ELF-1 (cell line): ENCODE measurements around the gene FBLL1.
"Not testable (repeated sequence)": the region's sequence is repeated elsewhere in the genome, so short reads cannot be mapped to it uniquely, and the experiment has no call there.

Experiments used
- DNase-seq: peaks from one replicate; pipeline ENCODE4 v3.0.0-alpha.2; 2016; ENCODE audit warnings: low read depth, low spot score

The FBLL1 gene

DNA sequence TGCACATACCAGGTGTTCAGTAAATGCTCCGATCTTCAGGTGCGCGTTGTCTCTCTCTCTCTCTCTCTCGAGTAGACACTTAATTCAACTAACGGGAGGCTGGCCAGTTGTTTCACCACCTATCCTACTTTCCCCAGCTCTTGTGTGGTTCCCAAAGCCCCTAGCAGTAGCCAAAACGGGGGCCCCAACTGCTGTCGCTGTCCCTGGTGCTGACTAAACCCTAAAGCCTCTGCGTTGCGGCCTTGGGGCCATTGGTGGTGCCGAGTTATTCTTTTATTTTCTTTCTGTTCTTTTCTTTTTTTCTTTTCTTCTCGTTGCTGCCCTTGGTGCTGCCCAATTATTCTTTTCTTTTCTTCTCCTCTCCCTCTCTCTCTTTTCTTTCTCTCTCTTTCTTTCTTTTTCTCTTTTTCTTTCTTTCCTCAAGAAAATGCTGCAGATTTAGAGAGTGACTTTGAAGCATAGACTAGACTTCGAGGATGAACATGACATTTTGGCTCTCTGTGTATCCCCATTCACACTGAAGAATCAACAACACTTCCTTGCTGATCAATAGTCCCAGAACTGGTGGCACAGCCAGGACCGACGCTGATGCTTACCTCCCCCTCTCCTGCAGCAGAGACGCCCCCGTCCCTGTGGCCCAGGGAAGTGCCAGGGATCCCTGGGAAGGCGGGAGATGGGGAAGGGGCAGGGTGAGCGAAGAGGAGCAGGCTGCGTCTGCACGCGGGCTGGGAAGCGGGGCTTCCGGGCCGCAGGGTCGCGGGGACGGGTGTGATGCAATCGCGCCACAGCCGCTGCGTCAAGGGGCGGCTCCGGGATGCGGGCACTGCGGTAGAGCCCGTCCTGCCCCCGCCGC, at the start of gene FBLL1:
Gene FBLL1 (plus strand): TSS at position 785 of the 853 bp plus-strand sequence. CDS start 200 bp downstream, outside the sequence.
- DNase-seq, result peak; percentile 50

GRCh38 chr5:168480601-168481000, 48.5 kb upstream of the FBLL1 start:
- DNase-seq, result no peak

- peak; percentile 32 for DNase-seq
These were observed 47.7 kb upstream of the FBLL1 start for GRCh38 chr5:168481330-168481788.

DNA sequence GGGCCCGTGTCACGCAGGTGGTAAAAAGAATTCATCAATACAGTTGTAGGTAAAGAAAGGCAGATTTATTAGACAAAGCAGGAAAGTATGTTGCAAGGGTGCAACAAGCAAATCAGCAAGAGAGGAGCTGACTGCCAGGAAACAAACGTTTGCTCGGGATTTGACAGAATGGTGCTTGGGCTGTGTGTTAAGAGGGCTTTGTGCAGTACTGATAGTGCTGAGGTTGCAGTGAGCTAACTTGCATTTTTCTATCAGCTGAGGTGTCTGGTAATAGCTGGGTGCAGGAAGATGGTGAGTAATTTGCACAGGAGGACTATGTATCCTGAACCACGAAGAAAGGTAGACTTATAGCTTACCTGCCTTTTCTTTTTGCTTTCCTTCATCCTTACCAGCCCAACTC, 46.7 kb upstream of the FBLL1 start:
- no peak for DNase-seq

- DNase-seq, result peak; percentile 97
These were observed 42.8 kb upstream of the FBLL1 start, which contains the start of gene RARS1 for GRCh38 chr5:168486136-168486879. TSS of gene RARS1 (plus strand) at chr5:168486471. CDS start at chr5:168486499, 28 bp downstream.

GRCh38 chr5:168489059-168489458, 40.0 kb upstream of the FBLL1 start:
- DNase-seq, result no peak

GRCh38 chr5:168494057-168494555, 35.0 kb upstream of the FBLL1 start:
- DNase-seq, result no peak

GRCh38 chr5:168502563-168503237, 26.4 kb upstream of the FBLL1 start:
- no peak for DNase-seq

DNA sequence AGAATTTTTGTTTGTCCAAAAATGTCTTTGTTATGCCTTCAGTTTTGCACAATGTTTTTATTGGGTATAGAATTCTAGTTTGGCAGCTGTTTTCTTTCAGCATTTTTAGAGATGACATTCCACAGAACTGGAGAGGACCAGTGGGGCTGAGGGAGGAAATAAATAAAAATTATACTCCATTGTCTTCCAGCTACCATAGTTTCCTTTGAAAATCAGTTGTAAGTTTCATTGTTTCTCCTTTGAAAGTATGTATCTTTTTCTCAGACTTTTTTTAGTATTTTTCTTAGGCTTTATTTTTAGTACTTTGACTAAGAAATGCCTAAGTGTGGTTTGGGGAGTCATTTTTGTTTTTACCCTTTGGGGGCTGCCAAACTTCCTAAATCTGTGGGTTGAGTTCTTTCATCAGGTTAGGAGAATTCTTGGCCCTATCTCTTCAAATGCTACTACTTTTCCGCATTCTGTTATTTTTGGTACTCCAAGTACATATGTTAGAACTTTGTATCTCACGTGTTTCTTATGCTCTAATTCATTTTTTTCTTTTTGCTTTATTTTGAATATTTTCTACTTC, 15.2 kb upstream of the FBLL1 start:
- no peak for DNase-seq

GRCh38 chr5:168525856-168526255, 3.2 kb upstream of the FBLL1 start:
- DNase-seq, result no peak

DNA sequence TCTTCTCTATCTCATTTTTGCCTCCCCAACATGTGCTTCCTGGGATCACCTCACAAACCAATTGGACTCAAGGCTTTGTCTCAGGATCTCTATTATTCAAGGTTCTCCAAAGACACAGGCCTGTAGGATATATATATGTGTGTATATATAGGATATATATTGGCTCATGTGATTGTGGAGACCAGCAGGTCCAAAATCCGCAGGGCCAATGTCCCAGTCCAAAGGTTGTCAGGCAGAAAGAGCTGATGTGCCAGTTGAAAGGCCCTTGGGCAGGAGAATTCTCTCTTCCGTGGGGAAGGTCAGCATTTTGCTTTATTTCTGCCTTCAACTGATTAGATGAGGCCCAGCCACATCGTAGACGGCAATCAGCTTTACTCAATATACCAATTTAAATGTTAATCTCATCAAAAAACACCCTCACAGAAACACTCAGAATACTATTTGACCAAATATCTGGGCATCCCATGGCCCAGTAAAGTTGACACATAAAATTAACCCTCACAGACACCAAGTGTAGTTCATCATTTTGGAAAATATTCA, 1.3 kb upstream of the FBLL1 start:
- no peak for DNase-seq

DNA sequence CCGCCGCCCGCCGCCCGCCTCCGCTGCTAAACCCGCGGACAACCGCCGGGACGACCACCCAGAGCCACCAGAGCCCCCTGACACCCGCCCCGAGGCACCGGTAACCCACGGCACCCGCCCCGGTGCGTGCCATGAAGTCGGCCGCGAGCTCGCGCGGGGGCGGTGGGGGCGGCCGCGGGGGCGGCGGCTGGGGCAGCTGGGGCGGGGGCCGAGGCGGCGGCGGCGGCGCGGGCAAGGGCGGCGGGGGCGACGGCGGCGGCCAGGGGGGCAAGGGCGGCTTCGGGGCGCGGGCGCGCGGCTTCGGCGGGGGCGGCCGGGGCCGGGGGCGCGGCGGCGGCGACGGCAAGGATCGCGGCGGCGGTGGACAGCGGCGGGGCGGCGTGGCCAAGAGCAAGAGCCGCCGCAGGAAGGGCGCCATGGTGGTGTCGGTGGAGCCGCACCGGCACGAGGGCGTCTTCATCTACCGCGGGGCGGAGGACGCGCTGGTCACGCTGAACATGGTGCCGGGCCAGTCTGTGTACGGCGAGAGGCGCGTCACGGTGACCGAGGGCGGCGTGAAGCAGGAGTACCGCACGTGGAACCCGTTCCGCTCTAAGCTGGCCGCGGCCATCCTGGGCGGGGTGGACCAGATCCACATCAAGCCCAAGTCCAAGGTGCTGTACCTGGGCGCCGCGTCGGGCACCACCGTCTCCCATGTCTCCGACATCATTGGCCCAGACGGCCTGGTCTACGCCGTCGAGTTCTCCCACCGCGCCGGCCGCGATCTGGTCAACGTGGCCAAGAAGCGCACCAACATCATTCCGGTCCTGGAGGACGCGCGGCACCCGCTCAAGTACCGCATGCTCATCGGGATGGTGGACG, 499 bp downstream of the FBLL1 start:
- DNase-seq, result peak; percentile 12

GRCh38 chr5:168530621-168531150, 1.6 kb downstream of the FBLL1 start:
- DNase-seq, result no peak

DNA sequence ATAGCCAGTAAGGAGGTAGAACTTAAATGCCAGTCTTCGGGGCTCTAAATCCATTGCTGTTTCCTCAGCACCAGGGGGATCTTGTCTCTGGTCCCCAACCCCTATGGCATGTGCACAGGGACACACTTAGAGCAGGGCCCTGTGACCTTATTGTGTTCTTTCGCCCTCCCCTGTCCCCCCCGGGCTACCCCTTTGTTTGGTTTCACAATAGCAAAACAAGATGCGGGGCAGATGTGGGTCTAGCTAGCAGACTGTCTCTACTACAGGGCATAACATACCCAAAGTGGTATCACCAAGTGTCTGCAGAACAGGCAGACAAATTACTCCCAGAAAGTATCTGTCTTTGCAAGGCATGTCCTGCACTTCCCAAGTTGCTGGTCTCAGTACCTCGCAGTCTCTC, 2.1 kb downstream of the FBLL1 start:
- DNase-seq, result no peak

DNA sequence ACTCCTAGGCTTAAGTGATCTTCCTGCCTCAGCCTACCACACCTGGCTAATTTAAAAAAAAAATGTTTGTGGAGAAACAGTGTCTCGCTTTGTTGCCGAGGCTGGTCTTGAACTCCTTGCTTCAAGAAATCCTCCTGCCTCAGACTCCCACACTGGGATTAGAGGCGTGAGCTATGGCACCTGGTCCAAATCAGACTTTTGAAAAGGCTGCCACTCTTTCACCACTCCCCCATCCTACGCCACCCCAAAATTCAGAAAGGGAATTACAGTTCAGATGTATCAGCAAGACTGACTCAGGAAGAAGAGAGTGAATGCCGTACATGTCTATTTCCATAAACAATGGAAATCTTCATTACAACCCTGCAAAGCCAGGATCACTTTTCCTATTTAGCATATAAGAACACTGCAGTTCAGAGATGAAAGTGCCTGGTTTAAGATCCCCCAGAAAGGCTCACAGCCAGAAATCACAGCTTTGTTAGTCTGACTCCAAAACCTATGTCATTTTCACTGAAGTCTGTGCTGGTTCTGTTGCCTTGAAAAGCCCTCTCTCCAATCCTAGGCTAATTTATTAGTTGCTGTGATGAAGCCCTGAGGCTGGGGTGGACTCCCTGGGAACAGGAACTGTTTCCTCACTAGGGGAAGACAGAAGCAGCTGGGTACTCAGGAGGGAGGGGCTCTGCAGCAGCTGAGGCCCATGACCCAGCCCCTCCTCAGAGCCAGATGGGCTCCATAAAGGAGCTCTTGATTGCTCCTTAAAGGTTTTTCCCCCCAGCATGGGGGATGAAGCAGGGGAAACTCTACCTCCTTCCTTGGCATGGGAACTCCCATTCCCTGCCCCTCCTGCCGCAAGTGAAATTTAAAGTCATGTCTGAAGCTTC, 3.1 kb downstream of the FBLL1 start:
- DNase-seq, result peak; percentile 52

DNA sequence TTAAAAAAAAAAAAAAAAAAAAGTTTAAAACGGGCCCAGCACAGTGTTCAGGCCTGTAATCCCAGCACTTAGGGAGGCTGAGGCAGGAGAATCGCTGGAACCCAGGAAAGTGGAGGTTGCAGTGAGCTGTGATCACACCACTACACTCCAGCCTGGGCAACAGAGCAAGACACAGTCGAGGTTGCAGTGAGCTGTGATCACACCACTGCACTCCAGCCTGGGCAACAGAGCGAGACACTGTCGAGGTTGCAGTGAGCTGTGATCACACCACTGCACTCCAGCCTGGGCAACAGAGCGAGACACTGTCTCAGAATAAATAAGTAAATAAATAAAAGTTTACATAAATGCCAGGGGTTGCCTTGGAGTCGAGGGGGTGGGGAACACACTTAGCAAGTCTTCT, 5.2 kb downstream of the FBLL1 start:
- not testable (repeated sequence) for DNase-seq

- DNase-seq, result no peak
These were observed 8.1 kb downstream of the FBLL1 start for GRCh38 chr5:168537176-168537575.

DNA sequence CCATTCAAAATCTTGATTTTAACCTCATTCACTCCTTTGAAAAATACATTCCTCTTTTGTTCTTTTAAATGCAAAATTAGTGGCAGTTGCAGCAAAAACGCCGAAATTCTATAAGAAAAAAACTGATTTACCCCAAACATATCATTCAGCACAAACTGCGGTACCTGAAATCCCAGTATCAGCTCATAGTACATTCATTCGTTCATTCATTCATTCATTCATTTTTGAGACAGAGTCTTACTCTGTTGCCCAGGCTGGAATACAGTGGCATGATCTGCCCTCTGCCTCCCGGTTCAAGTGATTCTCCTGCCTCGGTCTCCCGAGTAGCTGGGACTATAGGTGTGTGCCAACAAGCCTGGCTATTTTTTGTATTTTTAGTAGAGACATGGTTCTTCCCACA, 20.4 kb downstream of the FBLL1 start:
- no peak for DNase-seq

- DNase-seq, result no peak
These were observed 21.6 kb downstream of the FBLL1 start for GRCh38 chr5:168550656-168551055.
